ENCODE data around the gene EXOC6B.

The EXOC6B gene

GRCh38 chr2:72340665-72341064 is 485.2 kb downstream of the EXOC6B start:
- DNase-seq = no peak

GRCh38 chr2:72338076-72338475 is 487.8 kb downstream of the EXOC6B start:
- DNase-seq = no peak

DNA sequence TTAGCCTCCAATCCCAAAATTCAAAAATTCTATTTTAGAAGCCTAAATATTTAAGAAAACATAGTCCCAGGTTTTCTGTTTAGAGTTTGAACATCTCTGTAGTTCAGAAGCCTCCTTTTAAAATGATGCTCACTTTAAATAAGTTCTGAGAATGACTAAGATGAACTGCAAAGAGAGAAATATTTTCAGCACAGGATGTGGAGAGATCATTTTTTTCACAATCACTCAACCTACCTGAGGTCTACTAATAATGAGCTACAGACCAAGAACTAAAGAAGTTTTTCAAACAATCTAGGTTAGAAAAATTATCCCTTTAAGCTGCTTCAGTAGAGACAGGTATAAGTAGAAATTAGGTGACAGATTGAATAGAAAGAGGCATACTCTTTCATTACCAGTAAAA is 493.1 kb downstream of the EXOC6B start:
- DNase-seq = no peak

DNA sequence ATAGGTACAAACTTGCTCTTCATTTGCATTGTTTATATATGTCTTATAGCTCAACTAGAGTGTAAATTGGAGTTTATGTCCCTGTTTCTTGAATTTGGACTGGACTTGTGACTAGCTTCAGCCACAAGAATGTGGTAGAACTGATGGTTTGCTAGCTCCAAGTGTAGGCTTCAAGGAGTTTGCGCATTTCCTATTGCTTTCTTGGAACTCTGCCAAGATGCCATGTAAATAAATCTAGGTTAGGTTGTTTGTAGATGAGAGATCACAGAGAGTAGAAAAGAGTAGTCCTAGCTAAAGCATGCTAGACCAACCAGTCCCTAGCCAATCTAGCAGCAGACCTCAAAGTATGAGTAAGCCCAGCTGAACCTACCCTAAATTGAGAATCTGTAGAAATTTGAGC is 495.2 kb downstream of the EXOC6B start:
- DNase-seq = no peak

DNA sequence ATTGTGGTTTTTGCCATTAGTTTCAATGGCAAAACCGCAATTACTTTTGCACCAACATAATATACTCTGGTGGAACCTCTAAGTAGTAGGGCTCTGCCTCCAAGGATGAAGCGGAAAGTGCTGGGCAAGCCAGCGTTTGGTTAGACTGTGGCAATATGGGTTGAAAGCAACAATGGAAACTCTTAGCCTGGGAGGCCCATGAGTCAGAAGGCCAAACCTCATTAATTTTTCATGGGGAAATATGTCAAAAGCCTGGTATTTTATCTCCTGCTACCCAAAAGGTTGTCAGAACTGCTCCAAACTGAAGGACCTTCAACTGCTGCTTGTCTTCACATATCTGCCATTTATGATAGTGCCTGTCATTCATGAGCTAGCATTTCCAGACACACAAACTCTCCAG is 499.1 kb downstream of the EXOC6B start:
- no peak for DNase-seq

DNA sequence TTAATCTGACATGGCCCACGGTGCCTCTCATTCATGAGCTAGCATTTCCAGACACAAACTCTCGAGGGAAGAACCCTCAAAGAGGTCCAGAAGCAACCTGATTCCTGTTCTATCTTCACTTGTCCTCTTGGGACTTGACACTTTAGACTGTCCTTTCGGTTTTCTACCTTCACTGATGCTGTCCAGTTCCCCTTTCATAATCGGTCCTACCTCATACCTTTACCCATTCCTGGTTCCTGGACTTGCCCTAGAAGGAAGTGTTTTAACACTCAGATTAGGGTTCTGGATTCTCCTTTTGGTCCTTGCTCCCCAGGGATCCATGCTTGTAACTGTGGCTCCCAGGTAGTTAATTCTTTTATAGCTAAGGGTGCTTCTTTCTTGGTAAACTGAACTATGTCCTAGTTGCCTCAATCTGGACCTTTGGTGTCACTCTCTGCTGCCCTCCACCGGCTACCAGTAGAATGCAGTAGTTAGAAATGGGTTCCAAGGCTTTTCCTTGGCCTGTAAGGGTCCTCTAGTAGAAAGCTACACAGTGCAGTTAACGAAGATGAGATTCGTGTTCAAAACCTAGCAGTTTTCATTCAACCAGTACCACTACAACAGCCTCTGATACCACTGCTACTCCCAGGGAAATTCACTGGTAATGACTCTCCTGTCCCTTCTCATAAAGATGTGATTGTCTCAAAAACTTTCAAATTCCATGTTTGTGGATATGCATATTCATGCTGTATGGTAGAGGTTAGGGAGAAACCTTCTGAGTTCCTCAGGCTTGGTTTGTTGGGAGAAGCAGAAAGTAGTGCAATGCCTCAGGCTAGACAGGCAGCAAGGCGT is 500.0 kb downstream of the EXOC6B start:
- DNase-seq = peak; percentile 40

- no peak for DNase-seq
These were observed 509.1 kb downstream of the EXOC6B start for GRCh38 chr2:72316774-72317173.

- no peak for DNase-seq
These were observed 525.6 kb downstream of the EXOC6B start for GRCh38 chr2:72300147-72300684.

DNA sequence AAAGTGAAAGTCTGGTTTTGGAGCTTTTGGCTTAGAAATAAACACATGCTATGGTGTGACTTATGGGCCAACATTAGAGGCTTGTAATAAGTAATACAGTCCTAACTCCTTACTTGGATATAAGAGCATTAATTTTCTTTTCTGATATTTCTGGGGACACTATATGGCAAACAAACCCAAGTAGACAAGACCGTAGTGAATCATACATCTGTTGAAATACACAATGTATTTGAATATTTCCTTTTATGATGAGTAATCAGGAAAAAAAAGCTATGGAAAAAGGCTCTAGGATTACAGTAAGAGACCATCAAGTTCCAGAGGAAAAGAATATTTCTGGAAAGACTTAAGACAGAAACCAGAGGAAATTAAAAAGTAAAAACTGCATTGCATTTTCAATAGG is 532.2 kb downstream of the EXOC6B start:
- no peak for DNase-seq

DNA sequence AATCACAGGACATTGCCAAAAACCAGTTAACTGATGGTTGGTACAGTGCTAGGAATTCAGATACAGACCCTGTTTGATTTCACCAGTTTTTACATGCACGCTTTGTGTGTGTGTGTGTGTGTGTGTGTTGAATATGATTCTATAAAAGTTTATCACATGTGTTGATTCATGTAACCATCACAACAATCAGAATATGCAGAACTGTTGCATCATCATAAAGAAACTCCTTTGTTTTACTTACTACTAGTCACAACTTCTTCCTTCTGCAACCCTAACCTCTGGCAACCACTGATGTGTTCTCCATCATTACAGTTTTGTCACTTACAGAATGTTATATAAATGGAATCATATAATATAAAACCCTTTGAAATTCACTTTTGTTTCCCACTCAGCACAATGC is 533.4 kb downstream of the EXOC6B start:
- DNase-seq = no peak

DNA sequence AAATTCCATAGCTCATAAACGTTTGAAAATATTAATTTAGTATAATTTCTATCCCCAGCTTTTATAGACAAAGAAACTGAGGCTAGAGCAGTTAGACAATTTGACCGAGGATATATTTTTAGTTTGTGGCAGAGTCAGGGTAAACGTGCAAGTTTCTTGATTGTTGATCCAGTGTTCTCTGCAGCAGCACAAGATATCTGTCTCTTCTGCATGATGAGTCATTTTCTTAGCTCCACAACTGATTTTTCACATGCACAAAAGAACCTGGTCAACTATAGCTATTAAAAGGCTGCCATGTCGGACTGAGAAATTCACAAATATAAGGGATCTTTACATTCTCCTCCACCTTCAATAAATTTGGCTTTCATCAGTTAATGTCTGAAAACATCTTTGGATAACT is 534.8 kb downstream of the EXOC6B start:
- DNase-seq = no peak

DNA sequence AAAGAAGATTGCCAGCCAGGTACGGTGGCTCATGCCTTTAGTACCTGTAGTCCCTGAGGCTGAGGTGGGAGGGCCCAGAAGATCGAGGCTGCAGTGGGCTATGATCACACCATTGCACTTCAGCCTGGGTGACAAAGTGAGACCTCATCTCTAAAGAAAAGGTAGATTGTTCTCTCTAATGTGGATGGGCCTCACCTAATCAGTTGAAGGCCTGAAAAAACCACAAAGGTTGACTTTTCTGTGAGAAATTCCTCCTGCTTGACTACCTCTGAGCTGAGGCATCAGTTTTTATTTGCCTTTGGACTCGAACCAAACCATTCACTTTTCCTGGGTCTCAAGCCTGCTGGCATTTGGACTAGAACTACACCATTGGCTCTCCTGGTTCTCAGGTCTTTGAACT is 536.1 kb downstream of the EXOC6B start:
- no peak for DNase-seq

GRCh38 chr2:72289283-72289682 is 536.5 kb downstream of the EXOC6B start:
- DNase-seq = no peak

DNA sequence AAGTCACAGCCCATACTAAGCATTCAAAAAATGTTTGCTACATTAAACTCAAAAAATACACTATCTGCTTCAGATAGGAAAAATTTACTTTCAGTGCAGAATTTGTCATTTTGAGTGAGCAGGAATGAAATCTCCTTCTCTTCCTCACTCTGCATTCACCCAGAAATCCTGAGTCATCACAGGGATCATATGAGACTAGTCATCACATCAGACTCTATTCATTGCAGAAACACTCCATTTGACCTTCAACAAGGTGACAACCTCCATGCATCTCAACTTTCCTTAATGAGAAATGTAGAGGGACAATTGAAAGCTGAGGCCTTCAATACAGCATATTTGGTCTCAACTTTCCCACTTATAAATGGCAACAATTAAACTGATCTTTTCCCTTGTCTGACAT is 547.8 kb downstream of the EXOC6B start:
- DNase-seq = no peak

GRCh38 chr2:72276876-72277275 is 549.0 kb downstream of the EXOC6B start:
- DNase-seq = no peak

DNA sequence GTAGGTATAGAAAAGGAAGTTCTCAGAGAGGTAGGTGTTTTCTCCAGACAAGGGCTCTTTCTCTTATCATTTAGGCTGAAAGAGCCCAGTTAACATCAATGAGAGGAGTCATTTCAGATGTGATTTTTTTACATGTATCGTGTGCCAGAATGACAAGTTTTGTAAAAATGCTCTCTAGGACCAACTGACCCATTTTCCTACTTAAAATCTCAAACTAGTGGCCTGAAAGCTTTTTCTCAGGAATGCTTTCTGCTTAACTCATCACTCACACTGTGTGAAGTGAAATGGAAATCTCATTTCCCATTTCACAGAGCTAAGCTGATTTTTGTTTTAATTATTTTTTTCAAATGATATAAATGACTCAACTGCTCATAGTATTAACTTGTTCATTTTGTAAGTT is 549.5 kb downstream of the EXOC6B start:
- DNase-seq = no peak

- no peak for DNase-seq
These were observed 550.7 kb downstream of the EXOC6B start for GRCh38 chr2:72275084-72275483.

GRCh38 chr2:72274380-72274797 is 551.4 kb downstream of the EXOC6B start:
- no peak for DNase-seq

GRCh38 chr2:72273384-72273783 is 552.4 kb downstream of the EXOC6B start:
- DNase-seq = no peak

GRCh38 chr2:72271766-72272641 is 553.8 kb downstream of the EXOC6B start:
- DNase-seq = no peak

DNA sequence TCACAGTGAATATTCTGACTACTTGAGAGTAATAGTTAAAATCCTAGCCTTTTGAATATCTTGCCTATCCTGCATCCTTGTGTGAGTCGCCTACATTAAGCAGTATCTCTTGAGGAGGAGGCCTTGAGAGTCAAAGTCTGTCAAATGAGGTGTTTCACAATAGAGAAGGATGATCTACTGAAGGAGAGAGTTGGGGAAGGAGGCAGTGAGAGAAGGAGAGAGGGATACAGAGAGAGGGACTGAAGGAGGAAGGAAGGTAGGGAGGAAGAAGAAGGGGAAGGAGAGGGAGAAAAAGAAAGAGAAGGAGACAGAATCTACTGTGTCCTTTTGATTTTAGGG is 554.6 kb downstream of the EXOC6B start:
- no peak for DNase-seq

DNA sequence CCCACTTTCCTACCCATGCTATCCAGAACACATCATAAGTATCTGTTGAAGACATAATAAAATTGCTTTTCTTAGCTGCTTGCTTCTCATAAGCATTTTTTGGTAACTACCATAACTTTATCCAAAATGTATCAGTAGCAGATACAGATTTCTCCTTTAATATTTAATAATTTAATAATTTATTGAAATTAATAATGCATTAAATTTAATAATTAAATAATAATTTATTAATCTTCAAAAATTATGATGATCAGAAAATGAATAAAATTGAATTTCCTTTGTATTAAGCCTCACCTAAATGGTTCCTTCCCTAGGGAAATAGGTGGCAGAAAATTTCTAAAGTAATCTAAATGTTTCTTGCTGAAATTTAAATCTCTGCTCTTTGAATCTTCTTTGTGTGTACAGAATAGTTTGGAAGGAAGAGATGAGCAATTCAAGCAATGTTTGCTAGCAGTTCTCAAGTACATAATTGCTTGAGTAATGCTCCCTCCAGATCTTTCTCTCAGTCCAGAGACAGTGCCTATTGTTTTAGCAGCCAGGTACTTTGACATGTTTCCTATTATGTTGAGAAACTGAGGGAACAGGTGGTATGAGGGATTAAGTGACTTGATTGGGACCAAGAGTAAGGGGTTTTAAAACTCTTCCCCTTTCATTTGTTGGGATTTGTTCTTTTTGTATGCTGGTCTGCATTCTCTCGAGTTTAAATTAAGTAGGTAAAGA is 555.1 kb downstream of the EXOC6B start:
- no peak for DNase-seq

DNA sequence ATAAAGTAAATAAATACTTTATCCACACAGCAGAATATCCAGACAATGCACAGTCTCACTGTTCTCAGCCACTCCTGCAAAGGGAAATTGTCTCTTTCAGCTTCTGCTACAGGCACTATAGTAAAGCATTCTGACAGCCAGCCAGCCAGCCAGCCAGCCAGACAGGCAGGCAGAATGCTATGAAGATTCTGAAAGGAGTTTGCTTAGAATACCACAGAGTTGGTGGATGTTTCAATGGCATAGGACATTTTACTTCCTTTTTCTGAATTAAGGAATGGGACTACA is 562.1 kb downstream of the EXOC6B start:
- DNase-seq = no peak

All from stimulated activated CD8-positive, alpha-beta memory T cell treated with anti-CD3 and anti-CD28 coated beads, Interleukin-4, amount 100 ng/mL, for 48 hours (primary cell).